GM18951 (cell line): ENCODE data around the gene BPIFB3.

Experiments used
- POLR2A ChIP-seq: IDR thresholded peaks from 4 replicates; pipeline ENCODE4 v1.6.1; 2011; ENCODE audit warnings: mild to moderate bottlenecking; ENCODE audit not compliant: insufficient read length, insufficient read depth; ENCODE audit errors: extremely low read depth
- in situ Hi-C: fragments of 300-500 bp; cut with MboI; formaldehyde crosslinking; loops from one replicate; pipeline ENCODE4 v1.12.0; 2022; ENCODE audit warnings: low sequenced_read_pairs, mixed read lengths, inconsistent platforms; ENCODE audit not compliant: unreplicated experiment

The BPIFB3 gene

DNA sequence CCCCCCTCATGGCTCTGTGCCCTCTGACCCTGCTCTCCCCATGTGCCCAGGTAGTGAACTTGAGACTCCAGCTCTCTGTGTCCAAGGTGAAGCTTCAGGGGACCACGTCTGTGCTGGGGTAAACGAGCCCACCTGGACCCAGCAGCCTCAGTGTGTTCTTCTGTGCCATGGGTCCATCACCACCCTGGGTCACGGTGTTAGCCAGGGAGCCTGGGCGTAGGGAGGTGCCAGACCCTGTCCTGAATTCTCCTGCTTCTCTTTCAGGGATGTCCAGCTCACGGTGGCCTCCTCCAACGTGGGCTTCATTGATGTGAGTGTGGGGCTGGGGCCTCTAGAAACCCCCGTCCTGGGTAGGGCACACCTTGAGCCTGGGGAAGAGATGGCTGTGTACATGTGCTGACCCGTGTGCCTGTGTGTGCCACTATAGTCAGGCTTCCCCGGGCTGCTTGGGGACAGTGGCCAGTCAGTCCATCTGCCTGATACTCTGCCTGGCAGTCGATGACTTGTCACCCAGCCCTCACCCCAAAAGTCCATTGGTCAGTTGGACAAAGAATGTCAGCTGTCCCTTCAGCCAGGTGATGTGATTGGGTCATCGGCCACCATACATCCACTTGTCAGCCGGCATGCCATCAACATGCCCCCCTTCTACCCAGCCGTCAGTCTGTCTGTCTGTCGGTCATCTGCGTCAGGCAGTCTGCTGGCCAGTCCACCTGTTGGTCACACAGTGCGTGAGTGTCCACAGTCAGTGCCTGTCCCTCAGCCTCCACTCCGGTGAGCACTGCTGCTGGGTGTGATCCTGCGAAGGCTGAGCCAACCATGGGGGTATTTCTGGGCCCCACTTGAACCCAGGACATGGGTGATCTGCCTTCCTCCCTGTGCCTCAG lies 33.2 kb upstream of the BPIFB3 start:
- in situ Hi-C loops = no loop called here
- TF ChIP-seq POLR2A = no peak

- no peak for TF ChIP-seq POLR2A
- in situ Hi-C loops = no loop called here
These were observed 31.8 kb upstream of the BPIFB3 start for GRCh38 chr20:33021879-33022278.

DNA sequence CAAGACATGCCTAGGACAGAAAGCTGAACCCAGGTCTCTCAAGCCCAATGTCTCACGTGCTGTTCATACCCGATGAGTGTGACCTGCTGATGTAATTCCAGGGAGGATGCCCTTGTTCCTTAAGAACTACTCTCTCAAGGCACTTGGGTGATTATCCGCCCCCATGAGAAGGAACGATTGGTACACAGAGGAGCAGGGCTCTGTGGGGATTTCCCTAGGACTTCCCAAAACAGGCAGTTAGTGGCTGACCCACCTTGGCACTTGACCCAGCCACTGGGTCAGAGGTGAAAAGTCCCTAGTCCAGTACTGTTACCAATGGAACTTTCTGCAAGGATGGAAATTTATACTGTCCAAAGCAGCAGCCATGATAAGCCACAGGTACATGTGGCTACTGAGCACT lies 31.4 kb upstream of the BPIFB3 start:
- in situ Hi-C loops = no loop called here
- no peak for TF ChIP-seq POLR2A

DNA sequence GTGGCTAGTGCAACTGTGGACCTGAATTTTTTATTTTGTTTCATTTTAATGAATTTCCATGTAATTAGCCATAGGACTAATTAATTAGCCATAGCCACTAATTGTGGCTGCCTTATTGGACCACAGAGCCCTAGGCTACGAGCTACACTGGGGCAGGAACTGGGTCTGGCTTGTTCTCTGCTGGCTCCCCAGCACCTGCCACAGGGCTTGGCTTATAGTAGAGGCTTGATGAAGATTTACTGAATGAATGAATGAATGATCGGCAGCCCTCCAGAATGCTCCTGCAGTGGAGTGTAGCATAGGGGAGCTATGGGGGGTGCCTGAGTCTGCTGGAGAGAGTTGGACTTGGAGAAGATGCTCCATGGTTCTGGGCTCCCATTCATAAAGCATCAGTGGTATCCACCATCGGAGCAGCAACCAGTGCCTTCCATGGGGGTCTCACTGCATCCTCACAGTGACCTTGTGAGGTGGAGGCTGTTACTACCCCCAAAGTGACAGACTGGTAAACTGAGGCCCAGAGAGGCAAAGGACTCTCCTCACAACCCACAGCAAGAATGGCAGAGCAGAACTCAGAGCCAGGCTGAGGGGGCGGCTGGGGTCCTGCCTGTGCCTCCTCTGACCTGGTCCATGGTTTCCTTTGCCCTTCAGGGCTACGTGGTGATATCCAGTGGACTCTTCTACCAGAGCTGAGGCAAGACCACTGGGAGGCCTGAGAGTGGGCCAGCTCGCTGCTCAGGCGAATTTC lies 30.8 kb upstream of the BPIFB3 start:
- TF ChIP-seq POLR2A = no peak
- in situ Hi-C loops = no loop called here

DNA sequence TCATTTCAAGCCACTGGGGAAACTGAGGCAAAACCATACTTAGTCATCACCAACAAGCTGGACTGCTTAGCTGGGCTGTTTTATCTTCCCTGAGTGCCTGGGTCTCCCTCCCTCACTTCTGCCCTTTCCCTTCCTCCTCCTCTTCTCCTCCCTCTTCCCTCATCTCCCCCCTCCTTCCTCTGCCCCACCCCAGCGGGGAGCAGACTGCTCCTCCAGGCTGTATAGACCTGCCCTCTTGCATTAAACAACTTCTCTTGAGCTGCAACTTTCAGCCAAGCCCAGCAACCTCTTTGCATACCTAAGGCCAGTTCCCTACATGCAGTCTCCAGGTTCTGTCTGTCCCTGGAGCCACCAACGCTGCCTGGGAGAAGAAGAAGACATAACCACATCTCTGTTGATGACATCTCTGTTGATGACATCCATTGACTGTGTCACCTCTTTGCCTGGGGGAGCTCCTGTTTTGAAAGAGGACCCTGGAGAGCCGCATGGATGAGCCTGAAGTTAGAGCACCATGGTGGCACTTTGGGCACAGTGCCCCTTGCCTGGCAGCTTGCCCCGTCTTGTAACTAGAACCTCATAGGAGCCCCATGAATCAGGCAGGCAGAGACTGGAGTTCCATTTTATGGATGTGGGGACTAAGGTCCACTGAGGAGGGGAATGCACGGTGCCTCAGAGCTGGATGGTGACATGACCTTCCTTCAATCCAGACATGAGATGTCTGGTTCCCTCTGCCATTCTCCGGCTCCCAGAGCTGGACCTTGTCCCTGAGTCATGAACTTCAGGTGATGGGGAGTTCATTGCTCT lies 30.1 kb upstream of the BPIFB3 start:
- no peak for TF ChIP-seq POLR2A
- in situ Hi-C loops = no loop called here

DNA sequence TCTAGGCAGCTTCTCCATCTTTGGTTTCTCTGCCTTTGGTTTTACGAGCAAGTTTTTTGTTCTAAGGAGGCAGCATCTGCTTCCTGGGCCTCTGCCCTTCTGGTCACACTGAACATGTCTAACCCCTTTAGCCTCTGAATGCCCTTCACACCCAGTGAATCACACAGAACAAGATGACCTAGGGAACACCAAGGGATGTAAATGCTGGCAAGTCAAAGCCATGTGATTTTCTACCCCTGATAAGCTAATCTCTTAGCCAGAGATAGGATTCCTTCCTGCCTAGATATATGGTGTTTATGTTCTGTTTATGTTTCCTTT lies 29.5 kb upstream of the BPIFB3 start:
- in situ Hi-C loops = no loop called here
- TF ChIP-seq POLR2A = no peak

GRCh38 chr20:33024609-33025317 lies 28.9 kb upstream of the BPIFB3 start:
- no peak for TF ChIP-seq POLR2A
- in situ Hi-C loops = no loop called here

DNA sequence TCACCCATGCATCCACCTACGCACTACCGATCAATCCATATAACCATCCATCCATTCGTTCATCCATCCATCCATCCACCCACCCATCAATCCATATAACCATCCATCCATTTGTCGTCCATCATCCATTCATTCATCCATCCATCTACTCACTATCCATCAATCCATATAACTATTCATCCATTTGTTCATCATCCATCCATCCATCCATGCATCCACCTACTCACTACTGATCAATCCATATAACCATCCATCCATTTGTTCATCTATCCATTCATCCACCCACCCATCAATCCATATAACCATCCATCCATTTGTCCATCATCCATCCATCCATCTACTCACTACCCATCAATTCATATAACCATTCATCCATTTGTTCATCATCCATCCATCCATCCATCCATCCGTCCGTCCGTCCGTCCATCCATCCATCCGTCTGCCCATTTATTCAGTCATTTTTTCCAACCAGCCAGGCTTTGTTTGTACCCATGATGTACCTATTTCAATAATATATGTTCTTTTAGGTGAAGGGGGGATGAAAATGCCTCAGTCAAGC lies 28.3 kb upstream of the BPIFB3 start:
- in situ Hi-C loops = no loop called here
- TF ChIP-seq POLR2A = no peak

GRCh38 chr20:33026072-33026778 lies 27.5 kb upstream of the BPIFB3 start:
- TF ChIP-seq POLR2A = no peak
- in situ Hi-C loops = no loop called here

DNA sequence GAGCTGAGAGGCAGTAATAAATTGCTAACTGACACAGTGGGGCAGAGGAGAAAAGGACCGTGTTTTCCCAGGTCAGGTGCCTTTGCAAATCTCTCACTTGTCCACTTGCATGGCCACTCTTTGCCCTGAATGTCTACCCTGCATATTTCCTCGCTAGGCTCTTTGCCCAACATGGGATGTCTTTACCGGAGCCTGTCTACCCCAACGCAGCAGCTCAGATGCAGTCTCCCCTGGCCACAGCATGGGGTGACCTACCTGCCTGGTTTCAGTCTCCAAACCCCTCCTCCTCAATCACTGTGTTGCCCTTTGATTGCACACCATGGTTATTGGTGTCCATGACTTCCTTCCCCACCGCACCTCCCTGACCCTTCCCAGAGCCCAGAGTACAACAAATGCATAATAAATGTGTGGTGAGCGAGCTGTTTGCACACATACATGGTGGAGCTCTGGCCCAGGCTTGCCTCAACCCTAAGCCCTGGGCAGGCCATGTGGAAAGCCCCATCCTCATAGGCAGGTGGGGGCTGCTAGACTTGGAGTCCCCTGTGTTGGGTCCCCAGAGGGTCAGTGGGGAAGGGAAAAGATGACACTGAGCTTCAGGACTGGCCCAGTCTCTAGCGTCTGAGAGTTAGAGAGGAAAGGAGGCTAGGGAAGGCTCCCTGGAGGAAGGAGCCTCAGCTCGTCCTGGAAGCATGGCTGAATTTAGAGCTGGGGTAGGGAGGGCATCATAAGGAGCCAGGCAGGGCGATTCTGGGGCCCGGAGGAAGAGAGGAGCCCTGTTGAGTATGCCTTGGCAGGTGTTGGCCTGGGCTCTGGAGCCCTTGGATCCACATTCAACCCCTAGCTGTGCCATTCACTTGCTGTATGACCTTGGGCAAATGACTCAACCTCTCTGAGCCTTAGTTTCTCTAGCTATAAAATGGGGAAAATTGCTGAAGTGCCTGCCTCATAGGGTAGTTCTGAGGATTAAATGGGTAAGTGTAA lies 26.6 kb upstream of the BPIFB3 start:
- TF ChIP-seq POLR2A = no peak
- in situ Hi-C loops = no loop called here
